ENCODE data around the gene RSBN1. TPM values are rescaled to one million over a fixed set of nuclear protein-coding genes. Genes with fewer than 3 reads are reported as not detected.

RSBN1 gene
- total and polyA plus RNA-seq, 9 of the 15 experiments (the other 6 are each of a cell fraction or from before 2014, with no cell fraction given): 4.5 to 24.3 (median 13.0) TPM

GRCh38 chr1:113835686-113836290, 23.5 kb upstream of the RSBN1 start (continued):
- TF ChIP-seq NFRKB (IDR thresholded peaks at IDR 0.05; ENCODE audit: low read depth) (no peak), ZBTB33 (CRISPR knock-in tag; IDR thresholded peaks at IDR 0.05) (no peak), GTF2B (IDR thresholded peaks at IDR 0.05; ENCODE audit: extremely low read depth, insufficient read length) (no peak)

GRCh38 chr1:113834716-113835115, 22.4 kb upstream of the RSBN1 start:
- ChIA-PET POLR2A (interaction anchor here (0.6 to 1.9 kb wide), 3 partner anchors 11 to 69 kb away, joined by 3 to 5 read pairs (median 4); no protein-coding TSS in a partner anchor), CTCF (ENCODE audit: low intra/inter-chr PET ratio) (interaction anchor here (0.6 to 1.9 kb wide), 4 partner anchors 70 to 954 kb away, joined by 3 to 23 read pairs (median 6); partner anchors contain the start of genes AP4B1, DCLRE1B and OLFML3)
- Histone ChIP-seq H4K20me1 (replicated peaks; ENCODE audit: control insufficient read depth, insufficient read depth, low read length) (no peaks in the 10 kb centered on the region), H3K9me1 (ENCODE audit: control insufficient read depth, insufficient read depth, low read length) (no peaks in the 10 kb centered on the region), H3K27ac (ENCODE audit: extremely low read depth, low read depth, low read length) (no peak overlapping the region), H3K27me3 (ENCODE audit: control insufficient read depth in 2 of 2, insufficient read depth in 2 of 2, low read length in 2 of 2) (no peaks in the 10 kb centered on the region), H3K4me2 (ENCODE audit: insufficient read depth, low read length) (no peak overlapping the region), H3K4me1 (replicated peaks in 1 of 2; ENCODE audit: control insufficient read depth in 2 of 2, insufficient read depth in 2 of 2, low read length in 2 of 2) (no peaks in the 10 kb centered on the region), H3K9me3 (replicated peaks; ENCODE audit: control insufficient read depth, insufficient read depth, low read depth, low read length) (no peaks in the 10 kb centered on the region), H3K9ac (ENCODE audit: insufficient read depth in 1 of 2, low read depth in 2 of 2, low read length in 2 of 2) (no peak overlapping the region), H3K36me3 (ENCODE audit: control insufficient read depth, insufficient read depth, low read length) (no peaks in the 10 kb centered on the region), H3K79me2 (ENCODE audit: control insufficient read depth, insufficient read depth, low read length) (no peaks in the 10 kb centered on the region), H3K4me3 (no peak overlapping the region), H2AFZ (ENCODE audit: low read depth, low read length) (no peak overlapping the region)
- ATAC-seq (no peak), DNase-seq (ENCODE audit: extremely low read depth in 1 of 4, low spot score in 3 of 4) (no peak), FAIRE-seq (no peak)
- intact Hi-C loops (cut with micrococcal nuclease): loop anchor here (1.0 to 5.0 kb wide), 3 partner anchors 71 to 143 kb away; partner anchors contain the start of genes DCLRE1B and OLFML3
- no TSS peak for BruUV-seq (replicated peaks)
- in situ Hi-C loops (cut with MboI): no loop called here
- WGBS (ENCODE audit: insufficient coverage, low coverage, missing lambda C conversion rate): 91% methylated on average over 2 of the region's 2 CpGs
- TF ChIP-seq HNRNPUL1 (IDR thresholded peaks at IDR 0.05; ENCODE audit: low read length) (no peak), ARID3A (IDR thresholded peaks at IDR 0.05; ENCODE audit: borderline replicate concordance, low read depth, low read length) (no peak), NR2C2 (CRISPR knock-in tag; IDR thresholded peaks at IDR 0.05) (no peak), NR2C2 (tag; IDR thresholded peaks at IDR 0.05) (no peak), NCOA1 (IDR thresholded peaks at IDR 0.05; ENCODE audit: low read depth) (no peak), KLF16 (IDR thresholded peaks at IDR 0.05) (no peak), NUFIP1 (IDR thresholded peaks at IDR 0.05; ENCODE audit: partially characterized antibody) (no peak), TCF15 (CRISPR knock-in tag; IDR thresholded peaks at IDR 0.05) (no peak), ZNF277 (CRISPR knock-in tag; IDR thresholded peaks at IDR 0.05; ENCODE audit: borderline replicate concordance) (no peak)
